ENCODE results near the gene ZNF418. TPM values are rescaled to one million over a fixed set of nuclear protein-coding genes. Genes with fewer than 3 reads are reported as not detected.

ZNF418 gene
- total and polyA plus RNA-seq, 2 of the 8 experiments (the other 6 are each of a cell fraction or from before 2014, with no cell fraction given) = 10.5 to 18.8 TPM

- Histone ChIP-seq H3K79me1 (ENCODE audit: low read depth, low read length) (peaks cover 2% of the 10 kb centered on the region; the same call in 1 of the 2 replicates), H3K9me3 (ENCODE audit: insufficient read depth in 2 of 2, low read depth in 1 of 2, low read length in 1 of 2) (peaks cover 44 to 55% of the 10 kb centered on the region in 2 experiments), H3K23me2 (ENCODE audit: low read depth, low read length) (no peaks in the 10 kb centered on the region), H3K18ac (ENCODE audit: extremely low read depth, low read length) (no peak overlapping the region), H2BK20ac (ENCODE audit: low read length) (no peak overlapping the region), H3K23ac (ENCODE audit: insufficient read length) (no peak overlapping the region), H3K27ac (ENCODE audit: low read depth, low read length) (no peak overlapping the region), H4K20me1 (replicated peaks in 1 of 2; ENCODE audit: control insufficient read depth in 1 of 2, insufficient read depth in 2 of 2, low read length in 2 of 2) (peaks cover 0 to 1% of the 10 kb centered on the region in 2 experiments), H3K56ac (replicated peaks; ENCODE audit: insufficient read length, low read depth, low read length) (no peak overlapping the region), H3K14ac (ENCODE audit: insufficient read length) (no peak overlapping the region), H3K4me1 (replicated peaks in 1 of 4; ENCODE audit: control insufficient read depth in 3 of 4, insufficient read depth in 4 of 4, low read length in 3 of 4) (no peaks in the 10 kb centered on the region), H2AFZ (ENCODE audit: low read length) (no peak overlapping the region), H2BK120ac (replicated peaks; ENCODE audit: low read depth, low read length) (no peak overlapping the region), H3K4ac (replicated peaks; ENCODE audit: insufficient read length, low read depth, low read length) (no peak overlapping the region), H3K9ac (replicated peaks in 1 of 4; ENCODE audit: extremely low read depth in 1 of 4, low read depth in 3 of 4, low read length in 3 of 4) (no peak overlapping the region), H2BK5ac (ENCODE audit: low read depth, low read length) (no peak overlapping the region), H4K5ac (ENCODE audit: insufficient read length, low read depth, low read length) (no peak overlapping the region), H3K4me2 (ENCODE audit: insufficient read depth in 1 of 2, low read depth in 2 of 2, low read length in 2 of 2) (no peak overlapping the region), H3K4me3 (ENCODE audit: extremely low read depth in 1 of 4, insufficient read depth in 2 of 4, low read depth in 3 of 4, low read length in 4 of 4) (no peak overlapping the region), H3K27me3 (replicated peaks in 1 of 4; ENCODE audit: control insufficient read depth in 3 of 4, extremely low read depth in 1 of 4, insufficient read depth in 3 of 4, low read length in 3 of 4) (no peaks in the 10 kb centered on the region), H3K36me3 (ENCODE audit: control insufficient read depth in 2 of 4, insufficient read depth in 4 of 4, low read length in 3 of 4) (peaks cover 38 to 94% (median 64%) of the 10 kb centered on the region in 4 experiments; a peak in 7 of 8 replicates), H2BK12ac (ENCODE audit: low read depth, low read length) (no peak overlapping the region), H2BK15ac (ENCODE audit: low read length) (no peak overlapping the region), H3K79me2 (ENCODE audit: control insufficient read depth in 1 of 2, insufficient read depth in 2 of 2, low read length in 2 of 2) (peaks cover 10 to 42% of the 10 kb centered on the region in 2 experiments), H4K91ac (replicated peaks; ENCODE audit: insufficient read length, low read length) (no peak overlapping the region), H4K8ac (ENCODE audit: extremely low read depth, insufficient read depth, low read length) (no peak overlapping the region), H2AK5ac (ENCODE audit: low read depth, low read length) (no peak overlapping the region)
- FAIRE-seq (no peak), DNase-seq (ENCODE audit: low read depth in 1 of 2, low spot score in 2 of 2) (no peak)
- 97% methylated on average over 4 of the region's 4 CpGs; no CpG with 5 or more reads in 1 of the 2 experiments for WGBS, 2 experiments (ENCODE audit: extremely low coverage in 1 of 2, insufficient coverage in 1 of 2, insufficient read length in 1 of 2, insufficient replicate concordance in 2 of 2, low coverage in 1 of 2, low lambda C conversion rate in 2 of 2, missing lambda C conversion rate in 1 of 2)
- POLR2A ChIA-PET (ENCODE audit: partially characterized antibody) = no interaction called here
- TF ChIP-seq ZNF274 (IDR thresholded peaks at IDR 0.05; ENCODE audit: borderline replicate concordance, extremely low read depth, low read length) = no peak
- no peak for TF ChIP-seq GABPA (IDR thresholded peaks at IDR 0.05; ENCODE audit: borderline replicate concordance, insufficient read depth, low read length)
- TF ChIP-seq POLR2AphosphoS5 (IDR thresholded peaks at IDR 0.05; ENCODE audit: low read depth, low read length) = no peak
- TF ChIP-seq CBX5 (IDR thresholded peaks at IDR 0.05; ENCODE audit: low read depth, low read length) = no peak
- no peak for TF ChIP-seq POLR2A (IDR thresholded peaks at IDR 0.05; ENCODE audit: control extremely low read depth in 1 of 2, low read depth in 2 of 2, low read length in 2 of 2)
- TF ChIP-seq HDAC6 (IDR thresholded peaks at IDR 0.05; ENCODE audit: low read depth, low read length) = no peak
- TF ChIP-seq HDAC2 (IDR thresholded peaks at IDR 0.05; ENCODE audit: borderline replicate concordance in 1 of 2, low read depth in 2 of 2, low read length in 2 of 2) = no peak
- no peak for TF ChIP-seq JUN (IDR thresholded peaks at IDR 0.05; ENCODE audit: low read depth, low read length)
- TF ChIP-seq SIX5 (IDR thresholded peaks at IDR 0.05; ENCODE audit: low read depth, low read length) = no peak
- TF ChIP-seq SAP30 (IDR thresholded peaks at IDR 0.05; ENCODE audit: insufficient read depth, insufficient replicate concordance, low read length) = no peak
- no peak for TF ChIP-seq EGR1 (IDR thresholded peaks at IDR 0.05; ENCODE audit: borderline replicate concordance, low read depth, low read length)
- TF ChIP-seq KDM1A (IDR thresholded peaks at IDR 0.05; ENCODE audit: borderline replicate concordance, low read length) = no peak
- no peak for TF ChIP-seq NRF1 (IDR thresholded peaks at IDR 0.05; ENCODE audit: low read depth, low read length)
- CTCF ChIA-PET (ENCODE audit: partially characterized antibody) = no interaction called here
These were observed 7.6 kb downstream of the ZNF418 start for GRCh38 chr19:57927587-57927986.
